MCF 10A (cell line): Measurements from ENCODE around the gene DCAF8L2. TPM values are rescaled to one million over a fixed set of nuclear protein-coding genes. Genes with fewer than 3 reads are reported as not detected.

ENCODE experiments used
- BruUV-seq: library from RNA; stranded (reverse); fragments of 400-500 nt; replicated peaks from 2 replicates; lab custom pipeline; 2021; lab: Mats Ljungman, UMichigan
- CTCF ChIA-PET: fragments of 300-600 bp; sonication (Branson Sonifier 250); formaldehyde crosslinking; extraction: SDS; loops from one replicate; lab custom pipeline; 2021; ENCODE audit warnings: antibody characterized with exemption, inconsistent platforms; lab: Yijun Ruan, JAX
- POLR2A ChIA-PET: fragments of 300-600, 350-650 bp; sonication (Branson Sonifier 250); formaldehyde crosslinking; extraction: SDS; loops from one replicate; lab custom pipeline; 2020; ENCODE audit warnings: antibody characterized with exemption, inconsistent platforms; lab: Yijun Ruan, JAX
- DNase-seq: peaks from one replicate; pipeline ENCODE4 v3.0.0-alpha.2; 2018; ENCODE audit not compliant: unreplicated experiment
- H3K27ac Mint-ChIP-seq: one replicate; pipeline ENCODE4 v1.8.0; 2022; ENCODE audit warnings: mild to moderate bottlenecking, low read depth, mixed read lengths; ENCODE audit not compliant: unreplicated experiment
- H3K27me3 Mint-ChIP-seq: one replicate; pipeline ENCODE4 v1.8.0; 2022; ENCODE audit warnings: mixed read lengths; ENCODE audit not compliant: insufficient read depth, unreplicated experiment
- H3K36me3 Mint-ChIP-seq: one replicate; pipeline ENCODE4 v1.8.0; 2022; ENCODE audit warnings: mild to moderate bottlenecking, moderate library complexity, mixed read lengths; ENCODE audit not compliant: insufficient read depth, unreplicated experiment
- H3K4me1 Mint-ChIP-seq: one replicate; pipeline ENCODE4 v1.8.0; 2022; ENCODE audit warnings: mixed read lengths; ENCODE audit not compliant: insufficient read depth, unreplicated experiment
- H3K4me3 Mint-ChIP-seq: one replicate; pipeline ENCODE4 v1.8.0; 2022; ENCODE audit warnings: mild to moderate bottlenecking, moderate library complexity, mixed read lengths; ENCODE audit not compliant: unreplicated experiment
- H3K9me3 Mint-ChIP-seq: one replicate; pipeline ENCODE4 v1.8.0; 2022; ENCODE audit warnings: mixed read lengths; ENCODE audit not compliant: unreplicated experiment
- intact Hi-C: fragments of 100-400 bp; cut with micrococcal nuclease; formaldehyde crosslinking; loops from 2 replicates; pipeline ENCODE4 v1.14.1; 2022
- total RNA-seq: library from RNA; stranded (reverse); gene quantifications from 2 replicates; pipeline ENCODE4 v1.2.3, GENCODE V29; 2022
- TF ChIP-seq, protein P1 (sequence below): fragments of 200-600 bp; IDR thresholded peaks from one replicate; pipeline ENCODE4 v1.8.0; 2022; ENCODE audit warnings: antibody characterized with exemption, mild to moderate bottlenecking; ENCODE audit not compliant: unreplicated experiment

Gene DCAF8L2
- total RNA-seq, 1 experiment from 2014 or later = not detected

DNA sequence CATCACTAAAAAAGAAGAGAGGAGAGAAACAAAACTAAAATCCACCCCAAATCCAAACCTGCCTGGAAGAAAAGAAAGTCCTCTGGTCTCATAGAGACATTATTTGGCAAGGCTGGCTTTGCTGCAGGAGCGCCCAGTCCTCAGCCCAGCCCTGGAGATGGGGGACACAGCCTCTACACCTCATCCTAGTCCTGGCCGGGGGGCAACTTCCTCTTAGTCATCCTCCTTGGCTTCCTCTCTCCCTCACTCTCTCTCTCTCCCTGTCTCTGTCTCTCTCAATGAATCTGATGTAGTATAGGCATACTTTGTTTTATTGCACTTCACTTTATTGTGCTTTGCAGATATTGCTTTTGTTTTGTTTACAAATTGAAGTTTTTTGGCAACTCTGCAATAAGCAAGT lies 161.8 kb downstream of the DCAF8L2 start:
- CTCF ChIA-PET = interaction anchor here (0.6 kb wide), 1 partner anchor 21 kb away, joined by 5 read pairs; no protein-coding TSS in a partner anchor
- no peak overlapping the region for H3K27ac Mint-ChIP-seq
- intact Hi-C loops = no loop called here
- POLR2A ChIA-PET = no interaction called here
- peak; percentile 1 for DNase-seq
- H3K4me3 Mint-ChIP-seq = no peak overlapping the region
- no peaks in the 10 kb centered on the region for H3K27me3 Mint-ChIP-seq
- peaks cover 5% of the 10 kb centered on the region for H3K4me1 Mint-ChIP-seq
- peaks cover 37% of the 10 kb centered on the region for H3K9me3 Mint-ChIP-seq
- TF ChIP-seq, protein P1, sequence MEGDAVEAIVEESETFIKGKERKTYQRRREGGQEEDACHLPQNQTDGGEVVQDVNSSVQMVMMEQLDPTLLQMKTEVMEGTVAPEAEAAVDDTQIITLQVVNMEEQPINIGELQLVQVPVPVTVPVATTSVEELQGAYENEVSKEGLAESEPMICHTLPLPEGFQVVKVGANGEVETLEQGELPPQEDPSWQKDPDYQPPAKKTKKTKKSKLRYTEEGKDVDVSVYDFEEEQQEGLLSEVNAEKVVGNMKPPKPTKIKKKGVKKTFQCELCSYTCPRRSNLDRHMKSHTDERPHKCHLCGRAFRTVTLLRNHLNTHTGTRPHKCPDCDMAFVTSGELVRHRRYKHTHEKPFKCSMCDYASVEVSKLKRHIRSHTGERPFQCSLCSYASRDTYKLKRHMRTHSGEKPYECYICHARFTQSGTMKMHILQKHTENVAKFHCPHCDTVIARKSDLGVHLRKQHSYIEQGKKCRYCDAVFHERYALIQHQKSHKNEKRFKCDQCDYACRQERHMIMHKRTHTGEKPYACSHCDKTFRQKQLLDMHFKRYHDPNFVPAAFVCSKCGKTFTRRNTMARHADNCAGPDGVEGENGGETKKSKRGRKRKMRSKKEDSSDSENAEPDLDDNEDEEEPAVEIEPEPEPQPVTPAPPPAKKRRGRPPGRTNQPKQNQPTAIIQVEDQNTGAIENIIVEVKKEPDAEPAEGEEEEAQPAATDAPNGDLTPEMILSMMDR = no peak
- no TSS peak for BruUV-seq
- no peaks in the 10 kb centered on the region for H3K36me3 Mint-ChIP-seq

DNA sequence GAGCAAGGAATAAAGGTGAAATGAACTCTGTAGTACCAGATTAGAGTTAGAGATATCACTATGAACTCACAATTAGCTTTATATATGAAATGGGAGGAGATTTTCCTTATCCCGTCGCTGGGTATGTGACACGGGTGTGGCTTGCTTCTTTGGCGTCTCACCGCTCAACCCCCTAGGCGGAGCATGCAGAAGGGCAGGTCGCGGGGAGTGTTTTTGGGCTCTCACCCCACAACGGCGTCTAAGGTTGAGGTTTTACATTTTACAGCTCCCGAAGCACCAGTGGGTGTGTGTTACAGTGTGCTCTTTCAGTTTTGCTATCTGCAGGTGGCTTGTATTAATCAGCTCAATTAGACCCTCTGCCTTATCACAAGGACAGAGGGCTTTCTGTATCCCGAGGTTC lies 175.6 kb downstream of the DCAF8L2 start:
- no peaks in the 10 kb centered on the region for H3K36me3 Mint-ChIP-seq
- intact Hi-C loops = no loop called here
- ChIA-PET POLR2A (no interaction called here), CTCF (interaction anchor here (0.7 kb wide), 1 partner anchor 9 kb away, joined by 4 read pairs; no protein-coding TSS in a partner anchor)
- H3K4me3 Mint-ChIP-seq = no peak overlapping the region
- no peak overlapping the region for H3K27ac Mint-ChIP-seq
- no peaks in the 10 kb centered on the region for H3K4me1 Mint-ChIP-seq
- no TSS peak for BruUV-seq
- no peaks in the 10 kb centered on the region for H3K27me3 Mint-ChIP-seq
- TF ChIP-seq, protein P1 = no peak
- no peak for DNase-seq
- H3K9me3 Mint-ChIP-seq = peaks cover 7% of the 10 kb centered on the region

DNA sequence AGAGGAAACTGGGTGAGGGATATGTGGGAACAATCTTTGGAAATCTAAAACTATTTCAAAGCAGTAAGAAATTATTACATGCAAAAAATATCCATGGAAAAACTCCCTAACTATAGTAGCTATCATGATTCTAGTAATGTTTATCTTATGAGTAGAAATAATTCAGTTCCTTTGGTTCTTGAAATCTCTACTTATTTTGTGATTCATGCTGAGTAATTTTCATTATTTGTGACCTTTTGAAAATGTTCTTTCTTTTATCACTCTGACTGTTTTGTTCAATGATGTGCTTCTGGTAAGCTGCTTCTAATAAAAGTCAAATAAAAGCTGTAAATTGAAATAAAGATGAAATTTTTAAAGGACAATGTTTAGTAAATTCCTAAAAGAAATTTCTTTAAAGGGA lies 177.2 kb downstream of the DCAF8L2 start:
- TF ChIP-seq, protein P1 = no peak
- ChIA-PET CTCF (no interaction called here), POLR2A (no interaction called here)
- peaks cover 7% of the 10 kb centered on the region for H3K9me3 Mint-ChIP-seq
- no peaks in the 10 kb centered on the region for H3K27me3 Mint-ChIP-seq
- H3K36me3 Mint-ChIP-seq = no peaks in the 10 kb centered on the region
- DNase-seq = no peak
- intact Hi-C loops = no loop called here
- no TSS peak for BruUV-seq
- H3K4me3 Mint-ChIP-seq = no peak overlapping the region
- no peak overlapping the region for H3K27ac Mint-ChIP-seq
- H3K4me1 Mint-ChIP-seq = no peaks in the 10 kb centered on the region

DNA sequence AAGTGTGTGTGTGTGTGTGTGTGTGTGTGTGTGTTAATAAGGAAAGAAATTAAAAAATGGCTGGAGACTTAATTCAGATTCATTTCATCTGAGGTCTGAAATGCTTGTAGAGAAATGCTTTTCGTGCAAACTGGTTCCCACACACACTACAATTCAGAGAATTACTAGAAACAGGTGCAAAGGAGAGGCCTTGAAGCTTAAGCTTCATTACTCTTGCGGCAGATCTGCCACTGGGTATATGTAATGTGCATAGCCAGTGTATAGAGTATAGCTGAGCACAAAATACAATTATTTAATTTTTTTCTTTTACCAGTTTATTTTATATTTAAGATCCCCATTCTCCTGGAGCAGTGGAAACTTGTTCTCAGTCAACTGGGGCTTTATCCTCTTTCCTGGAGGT lies 185.8 kb downstream of the DCAF8L2 start:
- BruUV-seq = no TSS peak
- DNase-seq = no peak
- no peaks in the 10 kb centered on the region for H3K27me3 Mint-ChIP-seq
- H3K4me3 Mint-ChIP-seq = no peak overlapping the region
- intact Hi-C loops = no loop called here
- CTCF ChIA-PET = no interaction called here
- no peaks in the 10 kb centered on the region for H3K4me1 Mint-ChIP-seq
- H3K36me3 Mint-ChIP-seq = no peaks in the 10 kb centered on the region
- POLR2A ChIA-PET = no interaction called here
- TF ChIP-seq, protein P1 = no peak
- H3K27ac Mint-ChIP-seq = no peak overlapping the region
- H3K9me3 Mint-ChIP-seq = no peaks in the 10 kb centered on the region
